Spinal cord (tissue), 10 donors: ENCODE data around the gene AHNAK. TPM values are rescaled to one million over a fixed set of nuclear protein-coding genes. Genes with fewer than 3 reads are reported as not detected.
"Not testable (repeated sequence)": the region's sequence is repeated elsewhere in the genome, so short reads cannot be mapped to it uniquely, and the experiment has no call there.

Experiments
- DNase-seq, 6 donors: peaks; one replicate each; pipeline versions ENCODE4 v3.0.0 to v3.0.0-alpha.2; 2013 to 2015; ENCODE audit warnings: low spot score in 6 of 6, low read depth in 4 of 6
- H3K27ac ChIP-seq: one replicate; pipeline ENCODE4 v1.5.1; 2013; ENCODE audit warnings: low read depth, low read length, control low read depth
- H3K27me3 ChIP-seq: one replicate; pipeline ENCODE4 v1.6.1; 2013; ENCODE audit warnings: low read length; ENCODE audit not compliant: control insufficient read depth, insufficient read depth
- H3K36me3 ChIP-seq: one replicate; pipeline ENCODE4 v1.6.1; 2013; ENCODE audit warnings: low read length; ENCODE audit not compliant: control insufficient read depth, insufficient read depth
- H3K4me1 ChIP-seq: one replicate; pipeline ENCODE4 v1.6.1; 2013; ENCODE audit warnings: low read length; ENCODE audit not compliant: control insufficient read depth, insufficient read depth
- H3K4me3 ChIP-seq: one replicate; pipeline ENCODE4 v1.5.1; 2013; ENCODE audit warnings: low read depth, low read length, control low read depth
- H3K9me3 ChIP-seq: one replicate; pipeline ENCODE4 v1.6.1; 2013; ENCODE audit warnings: low read length; ENCODE audit not compliant: control insufficient read depth, insufficient read depth
- WGBS: methylation state at CpG from one replicate; pipeline ENCODE4 v1.1.5; 2013; ENCODE audit warnings: missing lambda C conversion rate; ENCODE audit not compliant: insufficient coverage; 5-methylcytosine and 5-hydroxymethylcytosine counted together
- polyA plus RNA-seq, 2 donors: library from polyadenylated mRNA; unstranded; fragments of 120-200 nt; gene quantifications; one replicate each; pipeline ENCODE4 v1.2.1, GENCODE V29; 2013; ENCODE audit not compliant: insufficient read length in 2 of 2
- total RNA-seq, 2 donors: library from RNA; depleted of rRNA in 1 of 2; stranded (reverse); fragments of 120-200 nt in 1 of 2; fragments of >200 nt in 1 of 2; gene quantifications; one replicate each; pipeline versions ENCODE4 v1.2.3 to v1.2.4, GENCODE V29; 2013 to 2014
- donor health status: healthy.

Gene AHNAK
- total and polyA plus RNA-seq, 4 donors, result 60.2 to 463 (median 165) TPM

GRCh38 chr11:62561677-62562230 is 15.1 kb upstream of the AHNAK start:
- DNase-seq, H3K9me3 ChIP-seq, H3K4me3 ChIP-seq, H3K27ac ChIP-seq, H3K27me3 ChIP-seq, H3K4me1 ChIP-seq: not testable (repeated sequence)
- H3K36me3 ChIP-seq, result peaks cover 84% of the 10 kb centered on the region
- 29% methylated on average over 1 of the region's 3 CpGs for WGBS

GRCh38 chr11:62560566-62561103 is 14.0 kb upstream of the AHNAK start:
- H3K9me3 ChIP-seq, result no peaks in the 10 kb centered on the region
- DNase-seq, result peak in 2 of 6 donors; percentile 43 to 75
- H3K36me3 ChIP-seq, result peaks cover 79% of the 10 kb centered on the region
- no peak overlapping the region for H3K4me3 ChIP-seq
- H3K27ac ChIP-seq, result peak overlapping the region; percentile 48
- peaks cover 16% of the 10 kb centered on the region for H3K4me1 ChIP-seq
- no peaks in the 10 kb centered on the region for H3K27me3 ChIP-seq
- WGBS, result 80% methylated on average over 2 of the region's 2 CpGs

GRCh38 chr11:62559626-62560025 is 13.0 kb upstream of the AHNAK start:
- DNase-seq, H3K4me3 ChIP-seq, H3K27me3 ChIP-seq, H3K27ac ChIP-seq, H3K9me3 ChIP-seq: not testable (repeated sequence)
- H3K36me3 ChIP-seq, result peaks cover 71% of the 10 kb centered on the region
- 81% methylated on average over 5 of the region's 5 CpGs for WGBS
- H3K4me1 ChIP-seq, result peaks cover 26% of the 10 kb centered on the region

- Histone ChIP-seq H3K9me3 (no peaks in the 10 kb centered on the region), H3K36me3 (peaks cover 70% of the 10 kb centered on the region), H3K27ac (no peak overlapping the region), H3K4me3 (no peak overlapping the region), H3K27me3 (no peaks in the 10 kb centered on the region), H3K4me1 (peaks cover 30% of the 10 kb centered on the region)
- 53% methylated on average over 7 of the region's 8 CpGs for WGBS
- DNase-seq, result no peak
These were observed 12.6 kb upstream of the AHNAK start for GRCh38 chr11:62559204-62559603.

GRCh38 chr11:62558669-62559068 is 12.1 kb upstream of the AHNAK start:
- Histone ChIP-seq H3K4me3 (no peak overlapping the region), H3K36me3 (peaks cover 65% of the 10 kb centered on the region), H3K27me3 (no peaks in the 10 kb centered on the region), H3K9me3 (no peaks in the 10 kb centered on the region), H3K4me1 (peaks cover 36% of the 10 kb centered on the region), H3K27ac (no peak overlapping the region)
- WGBS, result 80% methylated on average over 1 of the region's 9 CpGs
- no peak for DNase-seq

- WGBS, result 72% methylated on average over 3 of the region's 3 CpGs
These were observed 10.4 kb upstream of the AHNAK start for GRCh38 chr11:62556875-62557631.

GRCh38 chr11:62556108-62556874 is 9.7 kb upstream of the AHNAK start:
- Histone ChIP-seq H3K27me3 (no peaks in the 10 kb centered on the region), H3K4me3 (no peak overlapping the region), H3K4me1 (peaks cover 60% of the 10 kb centered on the region), H3K9me3 (no peaks in the 10 kb centered on the region), H3K36me3 (peaks cover 48% of the 10 kb centered on the region), H3K27ac (peak overlapping the region; percentile 93)
- peak in 2 of 6 donors; percentile 62 to 87 for DNase-seq
- WGBS, result 48% methylated on average over 11 of the region's 14 CpGs

More at GRCh38 chr11:62556875-62557631, 10.4 kb upstream of the AHNAK start:
- peaks cover 52% of the 10 kb centered on the region for H3K4me1 ChIP-seq
- DNase-seq, result no peak
- H3K9me3 ChIP-seq, result no peaks in the 10 kb centered on the region
- peaks cover 50% of the 10 kb centered on the region for H3K36me3 ChIP-seq
- H3K4me3 ChIP-seq, result no peak overlapping the region
- no peaks in the 10 kb centered on the region for H3K27me3 ChIP-seq
- H3K27ac ChIP-seq, result peak overlapping the region; percentile 93

- DNase-seq, result peak in 1 of 6 donors; percentile 35
- H3K36me3 ChIP-seq, result peaks cover 41% of the 10 kb centered on the region
- H3K27ac ChIP-seq, result peak overlapping the region; percentile 93
- H3K9me3 ChIP-seq, result no peaks in the 10 kb centered on the region
- WGBS, result no CpG with 5 or more reads among the region's 4 CpGs
- peaks cover 64% of the 10 kb centered on the region for H3K4me1 ChIP-seq
- H3K4me3 ChIP-seq, result no peak overlapping the region
- no peaks in the 10 kb centered on the region for H3K27me3 ChIP-seq
These were observed 9.0 kb upstream of the AHNAK start for GRCh38 chr11:62555464-62556107.
